ENCODE measurements around the gene MT2A. TPM values are rescaled to one million over a fixed set of nuclear protein-coding genes. Genes with fewer than 3 reads are reported as not detected.

Gene MT2A
- total RNA-seq, 4 donors from 2014 or later: 42.8 to 285 (median 54.6) TPM

DNA sequence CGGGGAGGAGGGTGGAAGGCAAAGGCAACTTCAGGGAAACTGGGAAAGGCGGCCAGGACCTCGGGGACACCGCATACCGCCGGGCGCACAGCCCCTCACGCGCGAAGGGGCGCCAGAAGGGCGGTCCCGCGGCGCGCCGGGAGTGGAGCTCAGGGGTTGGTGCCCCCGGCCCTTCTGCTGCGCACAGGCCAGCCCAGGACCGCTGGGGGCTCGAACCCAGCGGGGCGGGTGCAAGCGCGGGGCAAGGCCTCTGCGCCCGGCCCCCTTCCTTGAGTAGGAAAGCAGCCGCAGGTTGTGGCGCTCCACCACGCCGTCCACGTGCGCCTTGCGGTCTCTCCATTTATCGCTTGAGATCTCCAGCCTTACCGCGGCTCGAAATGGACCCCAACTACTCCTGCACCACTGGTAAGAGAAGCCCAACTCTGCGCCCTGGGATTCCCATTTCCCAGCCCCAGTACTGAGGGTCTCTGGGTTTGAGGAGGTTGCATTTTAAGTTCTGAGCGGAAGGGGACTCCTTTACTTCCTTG is 27.1 kb downstream of the MT2A start:
- Histone ChIP-seq H3K9me3 (no peaks in the 10 kb centered on the region), H3K4me1 (peaks cover 4 to 20% of the 10 kb centered on the region in 2 donors), H3K36me3 (no peaks in the 10 kb centered on the region), H3K27me3 (peaks cover 4% of the 10 kb centered on the region), H3K27ac (no peak overlapping the region), H3K4me3 (replicated peaks in 1 of 3) (no peak overlapping the region)
- intact Hi-C loops (cut with DNase I): no loop called here
- no peak for DNase-seq
- WGBS, 2 donors: 29 to 41% methylated on average over 26 to 29 of the region's 40 CpGs
- TF ChIP-seq POLR2A (IDR thresholded peaks at IDR 0.05): no peak
- TF ChIP-seq, protein P1, sequence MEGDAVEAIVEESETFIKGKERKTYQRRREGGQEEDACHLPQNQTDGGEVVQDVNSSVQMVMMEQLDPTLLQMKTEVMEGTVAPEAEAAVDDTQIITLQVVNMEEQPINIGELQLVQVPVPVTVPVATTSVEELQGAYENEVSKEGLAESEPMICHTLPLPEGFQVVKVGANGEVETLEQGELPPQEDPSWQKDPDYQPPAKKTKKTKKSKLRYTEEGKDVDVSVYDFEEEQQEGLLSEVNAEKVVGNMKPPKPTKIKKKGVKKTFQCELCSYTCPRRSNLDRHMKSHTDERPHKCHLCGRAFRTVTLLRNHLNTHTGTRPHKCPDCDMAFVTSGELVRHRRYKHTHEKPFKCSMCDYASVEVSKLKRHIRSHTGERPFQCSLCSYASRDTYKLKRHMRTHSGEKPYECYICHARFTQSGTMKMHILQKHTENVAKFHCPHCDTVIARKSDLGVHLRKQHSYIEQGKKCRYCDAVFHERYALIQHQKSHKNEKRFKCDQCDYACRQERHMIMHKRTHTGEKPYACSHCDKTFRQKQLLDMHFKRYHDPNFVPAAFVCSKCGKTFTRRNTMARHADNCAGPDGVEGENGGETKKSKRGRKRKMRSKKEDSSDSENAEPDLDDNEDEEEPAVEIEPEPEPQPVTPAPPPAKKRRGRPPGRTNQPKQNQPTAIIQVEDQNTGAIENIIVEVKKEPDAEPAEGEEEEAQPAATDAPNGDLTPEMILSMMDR (IDR thresholded peaks at IDR 0.05): no peak

- no peak for TF ChIP-seq POLR2A (IDR thresholded peaks at IDR 0.05)
- TF ChIP-seq, protein P1 (IDR thresholded peaks at IDR 0.05): no peak
- Histone ChIP-seq H3K27ac (no peak overlapping the region), H3K4me1 (peaks cover 4 to 20% of the 10 kb centered on the region in 2 donors), H3K4me3 (replicated peaks in 1 of 3) (no peak overlapping the region), H3K9me3 (no peaks in the 10 kb centered on the region), H3K27me3 (peaks cover 4% of the 10 kb centered on the region), H3K36me3 (no peaks in the 10 kb centered on the region)
- WGBS, 2 donors: 71 to 85% methylated on average over 9 of the region's 9 CpGs
- intact Hi-C loops (cut with DNase I): no loop called here
- no peak for DNase-seq
Measured at GRCh38 chr16:56636616-56637413, 28.4 kb downstream of the MT2A start.

GRCh38 chr16:56637814-56638750 is 29.7 kb downstream of the MT2A start, which contains the start of gene MT1A:
MT1A (plus strand) TSS chr16:56638666; CDS start chr16:56638739, 73 bp downstream.
- Histone ChIP-seq H3K4me1 (peaks cover 4 to 20% of the 10 kb centered on the region in 2 donors), H3K36me3 (no peaks in the 10 kb centered on the region), H3K27ac (peak within 1 kb of the TSS; percentile 26 to 61 (median 43)), H3K27me3 (peaks cover 4% of the 10 kb centered on the region), H3K4me3 (replicated peaks in 1 of 3) (peak within 1 kb of the TSS in 2 of 3 donors; percentile 27 to 40), H3K9me3 (no peaks in the 10 kb centered on the region)
- DNase-seq: peak; percentile 76 to 78
- WGBS, 2 donors: 12 to 23% methylated on average over 42 to 58 of the region's 68 CpGs
- intact Hi-C loops (cut with DNase I): no loop called here
- TF ChIP-seq, protein P1 (IDR thresholded peaks at IDR 0.05): peak in 1 of 6 experiments; percentile 1
- peak in 1 of 2 donors; percentile 73 for TF ChIP-seq POLR2A (IDR thresholded peaks at IDR 0.05)

DNA sequence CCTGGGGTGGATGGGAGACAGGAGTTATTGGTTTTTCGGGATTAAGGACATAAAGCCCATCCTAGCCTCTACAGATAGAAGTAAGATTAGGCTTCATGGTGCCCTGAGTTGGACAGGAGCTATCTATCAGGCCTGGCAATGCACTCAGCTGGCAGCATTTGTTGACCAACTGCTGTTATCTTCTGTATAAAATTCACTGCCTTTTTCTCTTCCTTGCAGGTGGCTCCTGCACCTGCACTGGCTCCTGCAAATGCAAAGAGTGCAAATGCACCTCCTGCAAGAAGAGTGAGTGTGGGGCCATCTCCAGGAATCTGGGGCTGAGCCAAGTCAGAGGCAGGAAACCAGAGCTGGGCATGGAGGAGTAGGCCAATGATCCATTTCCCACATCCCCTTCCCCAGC is 30.7 kb downstream of the MT2A start:
- Histone ChIP-seq H3K4me1 (peaks cover 11 to 30% of the 10 kb centered on the region in 2 donors), H3K4me3 (replicated peaks in 1 of 3) (no peak overlapping the region), H3K36me3 (no peaks in the 10 kb centered on the region), H3K9me3 (no peaks in the 10 kb centered on the region), H3K27ac (no peak overlapping the region), H3K27me3 (peaks cover 4% of the 10 kb centered on the region)
- no peak for DNase-seq
- WGBS, 2 donors: 65 to 67% methylated on average over 1 of the region's 1 CpG
- no peak for TF ChIP-seq POLR2A (IDR thresholded peaks at IDR 0.05)
- TF ChIP-seq, protein P1 (IDR thresholded peaks at IDR 0.05): no peak
- intact Hi-C loops (cut with DNase I): no loop called here
